Measurements from ENCODE around the gene APCDD1. TPM values are rescaled to one million over a fixed set of nuclear protein-coding genes. Genes with fewer than 3 reads are reported as not detected.
"Not testable (repeated sequence)": the region's sequence is repeated elsewhere in the genome, so short reads cannot be mapped to it uniquely, and the experiment has no call there.

Gene APCDD1
- total and polyA plus RNA-seq, 8 donors: 5.6 to 31.1 (median 16.4) TPM

GRCh38 chr18:10533111-10533510, 78.7 kb downstream of the APCDD1 start:
- no peak for TF ChIP-seq CTCF (IDR thresholded peaks at IDR 0.05)
- WGBS, 2 donors: 91 to 96% methylated on average over 2 of the region's 2 CpGs
- ATAC-seq: no peak
- Histone ChIP-seq H3K27me3 (no peaks in the 10 kb centered on the region), H3K4me1 (peaks cover 0 to 3% (median 0%) of the 10 kb centered on the region in 3 donors), H3K36me3 (no peaks in the 10 kb centered on the region), H3K9me3 (no peaks in the 10 kb centered on the region), H3K27ac (no peak overlapping the region), H3K4me3 (no peak overlapping the region)
- no peak for DNase-seq
- intact Hi-C loops (cut with DNase I): no loop called here
- peak; percentile 17 for FAIRE-seq

GRCh38 chr18:10536280-10536679, 81.8 kb downstream of the APCDD1 start:
- Histone ChIP-seq H3K4me3 (no peak overlapping the region), H3K9me3 (no peaks in the 10 kb centered on the region), H3K27ac (no peak overlapping the region), H3K4me1 (no peaks in the 10 kb centered on the region), H3K36me3 (peaks cover 0 to 19% (median 2%) of the 10 kb centered on the region in 3 donors), H3K27me3 (no peaks in the 10 kb centered on the region)
- ATAC-seq (no peak), FAIRE-seq (no peak), DNase-seq (no peak)
- intact Hi-C loops (cut with DNase I): no loop called here
- no peak for TF ChIP-seq CTCF (IDR thresholded peaks at IDR 0.05)
- WGBS, 2 donors: 93 to 95% methylated on average over 2 of the region's 2 CpGs

GRCh38 chr18:10537765-10538164, 83.3 kb downstream of the APCDD1 start:
- WGBS, 2 donors: 55 to 64% methylated on average over 2 of the region's 2 CpGs
- Histone ChIP-seq H3K4me1 (no peaks in the 10 kb centered on the region), H3K27me3 (no peaks in the 10 kb centered on the region), H3K4me3 (no peak overlapping the region), H3K36me3 (peaks cover 0 to 26% (median 6%) of the 10 kb centered on the region in 3 donors), H3K27ac (no peak overlapping the region), H3K9me3 (no peaks in the 10 kb centered on the region)
- FAIRE-seq: no peak
- TF ChIP-seq CTCF (IDR thresholded peaks at IDR 0.05): no peak
- DNase-seq: no peak
- ATAC-seq: no peak
- intact Hi-C loops (cut with DNase I): no loop called here

- H3K4me1 ChIP-seq; H3K27ac ChIP-seq; H3K27me3 ChIP-seq; H3K9me3 ChIP-seq; H3K4me3 ChIP-seq; FAIRE-seq; intact Hi-C loops (cut with DNase I); DNase-seq; ATAC-seq: not testable (repeated sequence)
- peaks cover 0 to 26% (median 6%) of the 10 kb centered on the region in 3 donors for H3K36me3 ChIP-seq
- WGBS, 2 donors: 94% methylated on average over 5 of the region's 5 CpGs
These were observed 84.7 kb downstream of the APCDD1 start for GRCh38 chr18:10539124-10539523.

Other genes with a start within 250 kb of the APCDD1 start
- gene NAPG, start 71.4 kb downstream of the APCDD1 start, total RNA-seq: 10 to 100 TPM; 12.8 to 21.2 (median 17.0) TPM
- gene NAPG, start 71.4 kb downstream of the APCDD1 start, polyA plus RNA-seq: 10 to 100 TPM in 1 of 2 donors, 1 to 10 TPM in 1; 7.1 to 11.1 TPM